Muscle layer of colon (tissue), 2 donors: Measurements from ENCODE around the gene SMC6.
A peak's percentile ranks its signal among the peaks of the same experiment; 100 is the strongest.

Source experiments
- H3K27ac ChIP-seq: one replicate; pipeline ENCODE4 v1.7.0; 2013; ENCODE audit warnings: low read depth, mild to moderate bottlenecking, low read length, moderate library complexity
- H3K27me3 ChIP-seq, 2 donors: one replicate each; pipeline ENCODE4 v1.7.0; 2013; ENCODE audit warnings: low read length in 2 of 2, mild to moderate bottlenecking in 2 of 2; ENCODE audit not compliant: insufficient read depth in 2 of 2, control insufficient read depth in 1 of 2
- H3K36me3 ChIP-seq: one replicate; pipeline ENCODE4 v1.7.0; 2013; ENCODE audit warnings: mild to moderate bottlenecking, low read length; ENCODE audit not compliant: insufficient read depth
- H3K4me1 ChIP-seq: one replicate; pipeline ENCODE4 v1.7.0; 2013; ENCODE audit warnings: mild to moderate bottlenecking, low read length; ENCODE audit not compliant: insufficient read depth
- H3K4me3 ChIP-seq, 2 donors: one replicate each; pipeline ENCODE4 v1.7.0; 2013; ENCODE audit warnings: low read length in 2 of 2, low read depth in 1 of 2, mild to moderate bottlenecking in 1 of 2, moderate library complexity in 1 of 2
- H3K9ac ChIP-seq: one replicate; pipeline ENCODE4 v1.7.0; 2013; ENCODE audit warnings: low read length
- H3K9me3 ChIP-seq: one replicate; pipeline ENCODE4 v1.7.0; 2013; ENCODE audit warnings: mild to moderate bottlenecking, low read length
- donor health status: abdominal sarcoma.
- donor health status: Adenocarcinoma of cecum.

SMC6 gene, protein sequence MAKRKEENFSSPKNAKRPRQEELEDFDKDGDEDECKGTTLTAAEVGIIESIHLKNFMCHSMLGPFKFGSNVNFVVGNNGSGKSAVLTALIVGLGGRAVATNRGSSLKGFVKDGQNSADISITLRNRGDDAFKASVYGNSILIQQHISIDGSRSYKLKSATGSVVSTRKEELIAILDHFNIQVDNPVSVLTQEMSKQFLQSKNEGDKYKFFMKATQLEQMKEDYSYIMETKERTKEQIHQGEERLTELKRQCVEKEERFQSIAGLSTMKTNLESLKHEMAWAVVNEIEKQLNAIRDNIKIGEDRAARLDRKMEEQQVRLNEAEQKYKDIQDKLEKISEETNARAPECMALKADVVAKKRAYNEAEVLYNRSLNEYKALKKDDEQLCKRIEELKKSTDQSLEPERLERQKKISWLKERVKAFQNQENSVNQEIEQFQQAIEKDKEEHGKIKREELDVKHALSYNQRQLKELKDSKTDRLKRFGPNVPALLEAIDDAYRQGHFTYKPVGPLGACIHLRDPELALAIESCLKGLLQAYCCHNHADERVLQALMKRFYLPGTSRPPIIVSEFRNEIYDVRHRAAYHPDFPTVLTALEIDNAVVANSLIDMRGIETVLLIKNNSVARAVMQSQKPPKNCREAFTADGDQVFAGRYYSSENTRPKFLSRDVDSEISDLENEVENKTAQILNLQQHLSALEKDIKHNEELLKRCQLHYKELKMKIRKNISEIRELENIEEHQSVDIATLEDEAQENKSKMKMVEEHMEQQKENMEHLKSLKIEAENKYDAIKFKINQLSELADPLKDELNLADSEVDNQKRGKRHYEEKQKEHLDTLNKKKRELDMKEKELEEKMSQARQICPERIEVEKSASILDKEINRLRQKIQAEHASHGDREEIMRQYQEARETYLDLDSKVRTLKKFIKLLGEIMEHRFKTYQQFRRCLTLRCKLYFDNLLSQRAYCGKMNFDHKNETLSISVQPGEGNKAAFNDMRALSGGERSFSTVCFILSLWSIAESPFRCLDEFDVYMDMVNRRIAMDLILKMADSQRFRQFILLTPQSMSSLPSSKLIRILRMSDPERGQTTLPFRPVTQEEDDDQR

DNA sequence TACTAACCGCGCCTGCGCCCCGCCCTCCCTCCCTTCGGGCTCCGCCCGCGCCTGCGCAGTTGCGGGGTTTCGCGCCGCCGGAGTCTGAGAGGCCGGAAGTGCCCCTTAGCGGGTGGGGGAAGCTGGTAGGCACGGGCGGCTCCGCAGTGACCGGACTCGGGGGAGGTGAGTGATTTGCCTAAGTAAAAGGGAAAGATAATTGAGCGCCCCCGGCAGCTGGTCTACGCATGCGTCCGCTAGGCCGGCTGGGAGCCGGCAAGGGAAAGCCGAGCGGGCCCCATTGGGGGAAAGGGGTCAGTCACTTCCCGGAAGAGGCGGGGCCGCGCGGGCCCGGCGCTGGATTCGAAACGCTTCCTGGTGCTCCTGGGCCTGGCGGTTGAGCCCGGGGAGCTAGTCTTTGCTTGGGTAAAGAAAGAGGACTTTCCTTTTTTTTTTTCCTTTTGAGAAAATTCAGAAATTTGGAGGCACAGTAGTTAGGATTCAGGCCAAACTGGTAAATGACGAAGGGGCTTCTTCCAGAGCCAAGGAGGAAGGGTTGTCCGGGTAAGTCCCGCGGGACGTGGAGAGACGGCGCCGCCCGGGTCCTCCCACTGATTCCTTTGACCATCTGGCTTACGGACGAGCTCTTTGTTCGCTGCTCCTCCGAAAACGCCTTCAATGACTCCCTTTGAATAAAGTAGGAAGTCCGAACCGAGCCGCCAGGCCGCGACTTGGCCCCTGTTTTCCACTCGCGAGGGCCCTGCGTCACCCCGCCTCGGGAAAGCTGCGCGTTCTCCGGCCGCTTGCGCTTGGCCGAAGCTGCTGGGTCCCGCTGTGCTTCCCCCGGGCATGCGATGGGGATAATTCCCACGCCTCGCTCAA is at the start of gene SMC6, which contains the start of gene GEN1:
TSS of gene SMC6 (minus strand) at position 8 of the 861 bp plus-strand sequence. CDS start 7,864 bp downstream, outside the sequence.
TSS of gene GEN1 (plus strand) at position 336 of the 861 bp plus-strand sequence. CDS start 5,806 bp downstream, outside the sequence.
- Histone ChIP-seq H3K9me3 (no peaks in the 10 kb centered on the region), H3K4me1 (peaks cover 11% of the 10 kb centered on the region), H3K36me3 (no peaks in the 10 kb centered on the region), H3K27me3 (no peaks in the 10 kb centered on the region), H3K4me3 (peak within 1 kb of the TSS; percentile 84 to 89), H3K9ac (peak within 1 kb of the TSS; percentile 57), H3K27ac (peak within 1 kb of the TSS; percentile 98)

DNA sequence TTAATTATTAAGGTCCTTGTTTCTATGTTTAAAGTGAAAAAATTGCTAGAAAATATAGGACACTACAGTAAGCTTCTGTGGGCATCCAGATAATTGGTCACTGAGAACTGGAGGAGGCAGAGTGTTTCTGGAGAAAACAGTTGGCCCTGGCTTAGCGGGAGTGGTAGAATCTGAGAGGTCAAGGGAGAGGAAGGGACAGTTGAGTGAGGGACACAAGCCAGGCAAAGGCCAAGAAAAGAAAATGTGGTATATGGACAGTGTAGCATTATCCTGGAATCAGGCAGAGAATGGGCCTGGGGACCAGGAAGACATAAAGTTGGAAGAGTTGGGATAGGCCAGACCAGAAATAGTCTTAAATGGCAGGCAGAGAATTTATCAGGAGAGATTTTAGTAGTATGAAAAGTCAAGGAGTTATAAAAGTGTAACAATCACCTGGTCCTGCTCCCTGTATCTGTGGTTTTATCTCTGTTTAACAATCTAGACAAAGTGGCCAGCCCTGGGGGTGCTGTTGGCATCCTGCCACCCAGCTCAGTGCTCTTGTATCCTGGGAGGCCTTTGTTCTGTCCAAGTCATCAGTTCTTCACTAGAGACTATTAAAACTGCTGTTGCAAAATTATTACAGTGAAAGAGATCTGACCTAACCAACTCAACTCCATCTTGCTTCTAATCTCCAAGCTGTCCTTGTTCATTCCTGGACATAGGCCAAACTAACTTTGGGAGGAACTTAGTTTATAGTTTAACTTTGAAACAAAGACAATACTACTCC is 47.3 kb upstream of the SMC6 start:
- Histone ChIP-seq H3K27me3 (no peaks in the 10 kb centered on the region), H3K27ac (no peak overlapping the region), H3K9me3 (no peaks in the 10 kb centered on the region), H3K36me3 (no peaks in the 10 kb centered on the region), H3K4me1 (no peaks in the 10 kb centered on the region), H3K4me3 (no peak overlapping the region), H3K9ac (no peak overlapping the region)

DNA sequence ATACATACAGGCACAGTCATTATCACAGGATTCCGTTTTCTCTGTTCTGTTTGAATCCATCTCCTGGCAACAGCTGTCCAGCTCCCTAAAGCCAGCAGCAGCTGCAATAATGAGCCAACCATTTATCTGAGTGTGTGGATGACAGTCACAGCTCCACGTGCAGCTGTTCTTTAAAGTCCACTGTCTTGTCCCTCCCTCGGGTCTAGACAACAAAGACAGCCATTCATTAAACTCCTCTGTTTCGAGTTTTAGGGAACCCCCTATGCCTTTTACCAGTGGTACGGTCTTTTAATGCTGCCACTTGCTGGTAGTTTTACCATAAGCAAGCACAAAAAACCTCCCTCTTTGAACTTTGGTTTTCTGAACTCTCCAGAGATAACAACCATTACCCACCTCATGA is 46.6 kb upstream of the SMC6 start:
- no peak overlapping the region for H3K27ac ChIP-seq
- no peak overlapping the region for H3K9ac ChIP-seq
- H3K4me3 ChIP-seq = no peak overlapping the region
- H3K9me3 ChIP-seq = no peaks in the 10 kb centered on the region
- no peaks in the 10 kb centered on the region for H3K4me1 ChIP-seq
- H3K27me3 ChIP-seq = no peaks in the 10 kb centered on the region
- no peaks in the 10 kb centered on the region for H3K36me3 ChIP-seq

DNA sequence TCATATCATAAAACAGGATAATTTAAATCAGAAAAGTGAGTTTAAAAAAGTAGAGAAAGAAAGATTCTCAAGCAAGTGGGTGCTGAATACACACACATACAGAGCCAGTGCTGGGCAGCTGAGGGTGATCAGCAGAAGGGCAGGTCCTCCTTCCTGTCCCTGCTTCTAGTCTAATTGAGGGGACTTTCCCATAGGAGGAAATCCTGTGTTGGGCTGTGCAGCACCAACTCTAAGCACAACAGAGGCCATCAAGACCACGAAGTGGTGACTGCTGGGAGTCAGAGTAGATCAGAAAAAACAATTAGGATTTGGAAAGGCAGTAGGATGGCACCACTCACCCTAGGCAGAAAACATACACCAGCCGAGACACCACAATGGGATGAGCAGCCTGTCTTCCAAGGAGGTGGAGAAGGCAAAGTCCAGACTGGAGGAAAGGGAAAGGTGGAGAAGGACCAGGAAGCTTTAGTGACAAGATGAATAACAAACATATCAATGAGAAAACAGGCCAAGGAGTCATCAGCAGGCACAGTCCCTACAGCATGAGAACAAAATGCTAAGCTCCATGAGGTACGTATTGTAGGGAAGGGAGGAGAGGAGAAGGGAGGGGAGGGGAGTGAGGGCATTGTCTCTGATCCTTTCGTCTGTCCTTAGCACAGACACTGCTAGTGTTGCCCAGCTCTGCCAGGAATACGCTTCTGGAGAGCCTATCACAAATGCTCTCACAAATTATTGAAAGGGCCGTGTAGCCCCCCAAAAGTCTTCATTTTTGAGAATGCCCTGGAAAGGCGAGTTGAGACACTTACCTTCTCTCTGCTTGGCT is 45.9 kb upstream of the SMC6 start:
- Histone ChIP-seq H3K9me3 (no peaks in the 10 kb centered on the region), H3K4me1 (no peaks in the 10 kb centered on the region), H3K27me3 (no peaks in the 10 kb centered on the region), H3K9ac (no peak overlapping the region), H3K36me3 (no peaks in the 10 kb centered on the region), H3K27ac (no peak overlapping the region), H3K4me3 (no peak overlapping the region)

DNA sequence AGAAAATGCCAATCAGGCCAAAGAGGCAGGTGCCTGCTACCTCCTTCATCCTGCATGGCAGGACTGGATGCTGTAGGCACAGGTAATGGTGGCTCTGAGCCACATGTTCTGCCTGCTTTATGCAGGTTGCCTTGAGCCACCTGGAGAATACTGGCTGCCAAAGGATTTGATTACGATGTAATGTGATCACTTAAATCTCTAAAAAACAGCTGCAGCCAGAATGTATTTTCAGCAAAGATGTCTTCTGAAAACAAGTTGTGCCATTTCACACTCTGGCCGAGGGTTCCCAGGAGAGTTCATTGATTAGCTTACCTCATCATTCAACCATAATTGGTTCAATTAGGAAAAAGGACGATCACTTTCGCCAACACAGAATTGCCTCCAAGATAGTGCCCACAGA is 44.7 kb upstream of the SMC6 start:
- Histone ChIP-seq H3K9ac (no peak overlapping the region), H3K27me3 (no peaks in the 10 kb centered on the region), H3K36me3 (no peaks in the 10 kb centered on the region), H3K4me3 (no peak overlapping the region), H3K9me3 (no peaks in the 10 kb centered on the region), H3K4me1 (no peaks in the 10 kb centered on the region), H3K27ac (no peak overlapping the region)

DNA sequence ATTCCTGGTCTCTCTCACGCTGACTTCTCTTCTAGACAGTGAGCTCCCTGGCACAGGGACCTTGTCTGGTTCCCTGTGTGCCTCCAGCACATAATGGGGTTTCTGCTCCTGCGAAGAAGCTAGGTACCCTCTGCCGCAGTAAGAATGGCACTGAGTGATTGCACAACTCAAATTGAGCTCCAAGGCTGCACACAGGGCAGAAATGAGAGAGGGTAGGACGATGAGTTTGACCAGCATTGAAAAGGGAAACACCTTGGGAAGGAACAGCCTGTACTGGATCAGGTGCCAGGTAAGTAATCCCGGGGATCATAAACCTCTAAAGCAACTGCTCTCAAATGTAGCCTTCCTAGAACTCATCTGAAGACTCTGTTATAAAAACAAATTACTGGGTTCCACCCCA is 41.7 kb upstream of the SMC6 start:
- Histone ChIP-seq H3K36me3 (no peaks in the 10 kb centered on the region), H3K27ac (no peak overlapping the region), H3K9ac (no peak overlapping the region), H3K4me3 (no peak overlapping the region), H3K27me3 (no peaks in the 10 kb centered on the region), H3K9me3 (no peaks in the 10 kb centered on the region), H3K4me1 (no peaks in the 10 kb centered on the region)

DNA sequence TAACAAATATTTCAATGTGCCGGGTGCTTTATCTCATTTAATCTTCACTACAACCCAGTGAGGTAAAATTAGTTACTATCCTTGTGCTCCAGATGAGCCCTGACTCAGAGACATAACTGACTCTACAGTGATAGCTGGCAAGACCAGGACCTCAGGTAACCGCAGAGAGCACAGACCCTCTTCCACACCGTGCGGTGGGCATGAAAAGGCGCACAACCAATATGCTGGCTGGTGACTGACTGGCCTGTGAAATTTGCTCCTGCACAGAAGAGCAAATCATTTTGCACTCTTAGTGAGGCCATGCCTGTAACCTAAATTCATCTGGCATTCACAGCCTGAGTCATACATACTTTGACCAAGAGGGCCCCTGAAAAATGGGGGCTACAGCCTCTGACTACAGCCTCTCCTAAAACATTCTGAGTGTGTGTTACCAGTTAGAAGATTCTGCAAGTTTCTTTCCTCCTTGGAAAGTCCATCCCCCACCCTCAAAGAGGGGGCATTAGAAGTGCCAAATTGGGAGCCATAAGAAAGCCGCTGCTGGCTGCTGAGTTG is 40.3 kb upstream of the SMC6 start:
- H3K36me3 ChIP-seq = no peaks in the 10 kb centered on the region
- no peaks in the 10 kb centered on the region for H3K4me1 ChIP-seq
- no peak overlapping the region for H3K27ac ChIP-seq
- no peak overlapping the region for H3K9ac ChIP-seq
- H3K9me3 ChIP-seq = no peaks in the 10 kb centered on the region
- no peak overlapping the region for H3K4me3 ChIP-seq
- H3K27me3 ChIP-seq = no peaks in the 10 kb centered on the region

DNA sequence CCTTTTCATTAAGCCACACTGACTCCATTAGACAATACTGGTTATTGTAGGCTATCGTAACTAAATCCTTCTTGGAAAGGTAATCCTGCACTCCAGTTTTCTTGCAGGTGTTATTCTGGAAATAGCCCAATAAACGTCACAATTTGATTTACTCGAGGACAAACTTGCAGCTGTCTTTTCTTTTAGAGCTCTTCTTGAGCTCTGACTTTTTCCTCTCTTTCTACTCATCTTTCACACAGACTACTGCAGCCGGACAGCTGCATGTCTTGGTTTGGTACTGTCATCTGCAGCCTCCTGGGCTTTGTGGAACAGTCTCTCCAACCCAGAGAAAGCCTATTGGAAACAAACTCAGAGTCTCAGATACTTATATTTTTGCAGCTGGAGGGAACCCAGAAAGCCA is 39.7 kb upstream of the SMC6 start:
- Histone ChIP-seq H3K9ac (no peak overlapping the region), H3K27ac (no peak overlapping the region), H3K36me3 (no peaks in the 10 kb centered on the region), H3K4me3 (no peak overlapping the region), H3K4me1 (no peaks in the 10 kb centered on the region), H3K9me3 (no peaks in the 10 kb centered on the region), H3K27me3 (no peaks in the 10 kb centered on the region)

DNA sequence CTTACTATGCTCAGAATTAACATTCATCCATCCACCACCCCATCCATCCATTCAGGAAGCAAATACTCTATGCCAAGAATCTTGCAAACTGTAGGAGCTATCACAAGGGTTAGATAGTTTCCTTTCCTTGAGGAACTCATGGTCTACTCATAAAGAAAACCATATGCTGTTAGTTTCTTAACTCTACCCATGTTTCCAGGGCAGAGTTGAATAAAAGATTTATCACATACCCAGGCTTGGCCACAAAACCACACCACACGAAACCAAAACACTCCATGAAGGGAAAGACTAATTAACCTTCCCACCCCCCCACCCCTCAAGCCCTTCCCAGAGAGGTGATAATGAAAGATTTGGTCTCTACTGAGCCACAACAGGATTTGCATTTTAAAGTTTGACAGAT is 38.9 kb upstream of the SMC6 start:
- Histone ChIP-seq H3K36me3 (no peaks in the 10 kb centered on the region), H3K9ac (no peak overlapping the region), H3K27ac (no peak overlapping the region), H3K9me3 (no peaks in the 10 kb centered on the region), H3K27me3 (no peaks in the 10 kb centered on the region), H3K4me1 (no peaks in the 10 kb centered on the region), H3K4me3 (no peak overlapping the region)

DNA sequence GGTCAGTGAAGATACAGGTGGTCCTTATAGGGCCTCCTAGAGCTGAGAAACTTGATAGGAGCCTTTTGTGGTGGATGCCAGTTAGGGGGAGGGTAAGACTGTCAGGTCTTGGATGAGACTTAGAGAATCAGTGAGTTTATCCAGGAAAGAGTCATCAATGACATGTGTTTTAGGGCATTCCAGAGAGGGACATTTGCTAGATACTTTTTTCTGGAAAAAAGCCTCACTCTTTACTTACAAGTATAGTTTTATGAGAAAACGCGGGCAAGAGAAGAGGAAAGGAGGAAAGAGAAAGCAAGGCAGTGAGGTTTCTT is 38.2 kb upstream of the SMC6 start:
- Histone ChIP-seq H3K27ac (no peak overlapping the region), H3K9ac (no peak overlapping the region), H3K4me3 (no peak overlapping the region), H3K36me3 (no peaks in the 10 kb centered on the region), H3K9me3 (no peaks in the 10 kb centered on the region), H3K27me3 (no peaks in the 10 kb centered on the region), H3K4me1 (no peaks in the 10 kb centered on the region)
